GM19193 (cell line): ENCODE results near the gene FMN1.

Source experiments
- POLR2A ChIP-seq: IDR thresholded peaks from 4 replicates; pipeline ENCODE4 v1.6.1; 2011; ENCODE audit not compliant: insufficient read depth, insufficient read length; ENCODE audit errors: extremely low read depth

The FMN1 gene

DNA sequence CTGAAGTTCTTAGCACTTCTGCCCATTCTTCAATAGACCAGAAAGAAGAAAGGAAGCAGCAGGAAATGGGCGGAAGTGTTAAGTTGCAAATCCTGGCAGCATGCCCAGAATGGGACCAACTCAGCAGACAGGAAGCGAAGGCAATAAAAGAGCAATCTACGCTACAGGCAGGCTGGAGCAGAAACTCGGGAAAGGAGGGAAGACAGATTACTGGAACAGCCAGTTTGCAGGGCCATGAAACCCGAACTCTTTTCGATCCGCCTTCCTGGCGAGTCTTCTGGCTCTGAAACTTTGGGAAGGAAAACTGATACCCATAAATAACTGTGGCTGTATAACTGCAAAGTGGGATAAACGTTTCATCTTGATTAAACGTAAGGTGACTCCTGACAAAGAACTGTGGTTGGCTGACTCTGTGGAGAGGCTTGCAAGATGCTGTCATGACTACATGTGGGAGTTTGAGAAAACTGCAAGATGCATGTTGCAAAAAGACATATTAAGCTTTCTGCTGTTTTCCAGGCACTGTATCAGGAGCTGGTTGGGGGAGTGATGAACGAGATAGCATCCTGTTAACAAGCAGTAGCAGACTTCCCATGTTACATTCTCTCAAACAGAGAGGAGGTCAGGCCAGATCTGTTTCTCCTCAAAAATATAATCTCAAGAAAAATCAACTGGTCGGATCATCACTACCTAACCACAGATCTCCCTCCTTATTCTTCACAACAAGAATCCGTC, 67.8 kb downstream of the FMN1 start:
- no peak for TF ChIP-seq POLR2A

DNA sequence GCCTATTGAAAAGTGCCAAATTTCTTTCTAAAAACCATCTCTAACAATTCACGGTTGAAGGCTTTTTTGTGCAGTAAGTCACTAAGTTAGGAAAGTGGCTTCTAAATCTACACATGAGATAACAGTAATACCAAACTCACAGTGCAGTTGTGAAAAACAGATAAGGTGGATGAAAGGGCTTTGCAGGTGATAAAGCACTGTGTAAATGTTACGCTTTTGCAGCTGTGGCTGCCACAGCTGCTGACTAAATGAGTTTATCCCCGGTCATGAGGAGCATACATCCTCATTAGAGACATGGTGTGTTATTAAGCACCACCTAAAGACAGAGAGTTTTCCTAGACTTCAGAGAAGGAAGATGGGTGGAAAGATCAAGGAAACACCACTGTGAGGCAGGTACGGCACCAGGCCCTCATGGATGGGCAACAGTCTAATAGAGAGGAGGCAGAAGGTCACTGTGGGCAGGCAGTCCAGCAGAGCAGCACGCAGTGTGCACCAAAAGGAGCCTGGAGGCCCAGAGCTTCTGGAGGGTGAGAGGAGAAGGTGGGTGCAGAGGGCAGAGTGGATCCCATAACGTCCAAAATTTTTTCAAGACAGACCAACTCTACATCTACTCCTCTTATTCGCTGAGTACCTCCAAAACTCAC, 68.5 kb downstream of the FMN1 start:
- TF ChIP-seq POLR2A, result no peak

DNA sequence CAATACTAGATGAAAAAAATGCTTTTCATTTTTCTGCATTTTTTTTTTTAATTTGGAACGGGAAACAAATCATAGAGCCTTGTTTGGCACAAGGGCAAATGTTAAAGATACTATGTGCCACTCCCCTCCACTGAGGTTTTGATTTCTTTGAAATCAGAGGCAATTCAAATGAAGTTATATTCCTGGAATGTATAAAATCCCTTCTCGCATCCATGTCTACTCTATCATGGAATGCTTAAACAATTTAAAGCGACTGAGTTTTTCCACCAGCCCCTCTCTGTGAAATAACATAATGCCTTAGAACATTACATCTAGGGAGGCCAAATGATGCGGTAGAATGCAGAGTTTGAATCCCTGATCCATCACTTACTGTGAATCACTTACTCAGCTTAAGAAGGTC, 69.7 kb downstream of the FMN1 start:
- no peak for TF ChIP-seq POLR2A

DNA sequence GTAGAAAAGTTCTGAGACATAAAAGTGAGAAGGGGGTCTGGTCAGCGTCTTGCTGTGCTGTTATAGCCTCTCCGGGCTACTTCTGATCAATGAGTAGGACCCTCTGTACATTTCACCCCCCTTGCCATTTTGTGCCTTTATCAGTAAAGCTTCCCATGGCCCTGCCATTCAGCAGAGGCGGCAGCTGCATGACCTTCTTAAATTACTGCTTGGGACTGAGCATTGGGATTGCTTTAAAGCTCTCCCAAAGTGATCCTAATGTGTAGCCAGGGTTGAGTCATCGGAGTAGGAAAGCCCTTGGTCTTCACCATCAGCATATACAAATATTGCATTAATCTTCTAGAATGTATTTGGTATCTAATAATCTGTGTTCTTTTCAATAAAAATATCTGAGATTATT, 70.2 kb downstream of the FMN1 start:
- no peak for TF ChIP-seq POLR2A

DNA sequence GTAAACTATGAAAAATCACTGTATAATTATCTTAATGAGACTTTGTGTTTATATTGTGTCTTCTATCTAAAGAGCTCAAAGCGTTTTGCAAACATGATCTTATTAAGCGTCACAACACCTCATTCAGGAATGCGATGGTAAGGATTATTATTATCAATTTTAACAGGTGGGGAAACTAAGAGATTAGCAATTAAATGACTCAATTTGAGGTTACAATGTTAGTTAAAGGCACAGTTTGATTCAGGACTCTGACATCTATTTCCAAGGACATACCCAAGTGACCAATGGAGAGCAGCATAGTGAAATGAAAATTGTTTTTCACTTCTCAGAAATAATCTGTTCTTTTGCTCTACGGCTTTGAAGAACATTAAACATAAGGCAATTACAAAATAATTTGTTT, 74.6 kb downstream of the FMN1 start:
- TF ChIP-seq POLR2A, result no peak

DNA sequence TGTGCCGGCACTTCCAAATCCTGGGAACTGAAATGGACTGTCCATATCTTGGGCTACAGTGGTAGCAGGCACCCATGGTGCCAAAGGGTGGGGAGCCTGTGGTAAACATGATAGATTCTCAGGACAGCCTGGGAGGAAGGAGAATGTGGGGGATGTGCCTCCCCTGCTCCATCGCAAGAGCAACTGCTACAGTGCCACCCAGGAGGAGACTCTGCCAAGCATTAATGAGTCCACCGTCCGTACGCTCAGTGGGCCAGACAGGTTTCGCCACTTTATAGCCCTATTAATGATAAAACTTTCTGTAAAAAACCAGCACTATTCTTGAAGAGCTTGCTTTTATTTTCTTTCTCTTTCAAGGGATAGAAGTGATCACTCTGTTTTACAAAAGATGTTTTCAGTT, 75.2 kb downstream of the FMN1 start:
- no peak for TF ChIP-seq POLR2A

DNA sequence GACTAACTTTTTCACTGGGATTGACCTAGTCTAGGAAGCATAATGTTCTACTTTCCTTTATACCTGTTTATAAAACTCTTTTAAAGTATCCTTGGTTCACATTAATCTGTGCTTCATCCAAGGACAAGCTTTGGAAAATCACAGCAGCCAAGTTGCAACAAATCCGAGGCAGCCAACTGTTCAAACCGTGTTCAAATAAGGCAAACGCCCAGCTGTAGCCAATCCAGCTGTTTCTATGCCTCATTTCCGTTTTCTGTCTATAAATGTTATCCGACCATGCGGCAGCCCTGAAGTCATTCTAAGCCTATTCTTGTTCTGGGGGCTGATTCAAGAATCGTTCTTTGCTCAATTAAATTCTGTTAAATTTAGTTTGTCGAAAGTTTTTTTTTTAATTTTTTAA, 78.3 kb downstream of the FMN1 start:
- TF ChIP-seq POLR2A, result no peak

DNA sequence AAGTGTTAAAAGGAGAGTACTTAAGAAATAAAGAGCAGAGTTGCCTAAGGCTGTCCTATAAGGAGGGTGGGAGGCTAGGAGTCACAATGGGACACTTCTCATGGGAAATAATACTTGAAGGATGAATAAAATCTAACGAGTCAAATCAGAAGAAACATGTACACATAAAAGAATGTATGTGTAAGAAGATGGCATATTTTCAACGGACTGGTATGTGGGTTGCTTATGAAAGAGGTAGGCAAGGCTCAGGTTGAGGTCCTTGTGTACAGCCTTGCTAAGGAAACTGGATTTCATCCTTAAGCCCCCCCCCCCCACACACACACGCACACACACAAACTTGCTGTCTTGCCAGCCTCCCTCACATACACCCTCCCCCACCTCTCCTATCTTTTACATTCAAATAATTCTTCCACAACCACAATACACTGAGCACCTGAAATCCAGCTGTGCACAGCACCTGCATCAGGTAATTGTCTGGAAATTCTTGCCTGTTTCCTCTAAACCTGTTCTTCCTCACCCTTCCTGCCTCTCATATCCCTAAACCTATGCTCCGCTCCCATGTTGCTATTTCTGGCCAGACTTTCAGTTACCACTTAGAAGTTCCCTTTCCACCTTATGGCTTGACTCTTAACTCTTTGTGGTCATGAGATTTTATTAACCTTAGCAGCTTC, 79.2 kb downstream of the FMN1 start:
- TF ChIP-seq POLR2A, result no peak

DNA sequence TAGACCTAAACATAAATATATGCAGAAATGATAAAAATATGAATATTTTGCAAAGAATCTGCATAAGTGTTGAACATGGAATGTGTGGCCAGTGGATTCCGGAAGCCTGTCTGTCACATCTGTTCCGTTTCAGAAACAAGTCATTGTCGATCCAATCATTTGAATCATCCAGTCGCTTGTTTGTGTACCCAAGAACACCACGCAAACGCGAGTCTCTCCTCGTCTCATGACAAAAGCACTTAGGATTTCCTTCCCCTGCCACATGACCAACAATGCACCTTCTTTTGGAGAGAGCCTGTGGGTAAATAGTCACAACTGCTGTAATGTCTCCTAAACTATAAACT, 80.2 kb downstream of the FMN1 start:
- TF ChIP-seq POLR2A, result no peak

DNA sequence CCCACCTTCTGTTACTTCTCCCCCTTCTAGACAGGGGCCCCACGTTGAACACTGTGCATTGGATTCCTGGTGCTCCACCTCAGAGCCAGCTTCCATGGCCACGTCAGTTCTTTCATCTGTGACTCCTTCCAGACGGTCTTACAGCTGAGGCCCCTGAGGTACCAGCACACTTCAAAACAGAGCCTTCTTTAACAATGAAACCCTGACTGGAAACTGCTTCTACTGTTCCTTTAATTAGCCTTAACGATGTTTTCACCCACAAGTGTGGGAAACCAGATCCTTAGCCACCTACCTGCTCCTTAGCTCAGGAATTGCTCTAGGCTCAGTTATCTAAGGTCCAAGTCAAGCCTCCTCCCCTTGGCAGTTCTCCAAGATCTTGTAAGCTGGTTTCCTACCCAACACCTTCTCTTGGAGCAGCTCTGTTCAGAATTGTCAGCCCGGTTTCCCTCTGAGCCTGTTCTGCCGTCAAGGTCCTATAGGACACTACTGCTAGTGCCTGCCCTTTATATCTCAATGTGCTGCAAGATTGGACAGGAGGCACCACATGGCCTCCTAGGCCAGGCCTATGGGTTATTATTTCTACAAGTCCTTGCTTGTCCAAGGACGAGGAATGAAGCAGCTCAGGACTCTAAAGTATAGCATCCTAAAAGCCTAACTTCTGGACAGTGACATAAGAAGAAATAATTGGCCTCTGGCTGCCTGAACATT, 80.7 kb downstream of the FMN1 start:
- TF ChIP-seq POLR2A, result no peak

DNA sequence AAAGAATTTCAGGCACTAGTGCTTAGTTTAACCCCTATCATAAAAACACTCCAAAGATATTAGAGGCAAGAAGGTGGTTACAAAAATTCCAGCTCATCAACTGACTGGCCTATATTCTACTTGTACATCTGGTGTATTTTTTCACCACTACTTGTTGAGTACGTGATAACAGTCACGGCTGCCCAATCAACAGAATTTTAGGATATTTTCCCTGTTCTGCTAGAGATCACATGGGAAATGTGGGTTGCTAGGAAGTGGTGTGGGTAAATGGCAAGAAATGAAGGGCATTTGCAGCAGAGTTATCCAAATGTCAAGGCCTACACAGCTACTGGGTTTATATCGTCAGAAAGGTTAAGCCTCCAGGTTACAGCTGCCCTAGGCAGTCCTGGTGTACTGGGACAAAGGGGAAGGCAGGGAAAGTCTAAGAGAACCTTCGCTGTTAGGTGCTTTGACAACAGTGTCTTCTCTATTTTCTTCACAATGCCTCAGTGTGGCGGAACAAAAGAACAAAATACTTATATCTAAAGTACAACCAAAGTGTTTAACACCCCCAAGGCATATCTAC, 81.9 kb downstream of the FMN1 start:
- no peak for TF ChIP-seq POLR2A

DNA sequence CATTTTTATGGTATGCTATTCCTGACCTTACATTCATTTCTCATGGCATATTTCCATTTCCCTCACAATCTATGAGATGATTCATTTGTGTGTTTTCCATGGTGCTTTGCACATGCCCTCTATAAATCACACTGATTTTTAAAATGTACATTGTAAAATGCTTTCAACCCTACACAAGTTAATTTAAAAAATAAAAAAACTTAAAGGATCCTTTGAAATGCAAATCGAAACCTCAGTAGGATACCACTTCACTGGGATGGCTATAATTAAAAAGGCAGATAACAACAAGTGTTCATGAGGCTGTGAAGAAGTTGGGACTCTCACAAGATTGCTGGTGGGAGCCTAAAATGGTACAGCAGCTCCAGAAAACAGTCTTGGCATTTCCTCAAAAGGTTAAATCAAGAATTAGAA, 83.5 kb downstream of the FMN1 start:
- TF ChIP-seq POLR2A, result no peak

DNA sequence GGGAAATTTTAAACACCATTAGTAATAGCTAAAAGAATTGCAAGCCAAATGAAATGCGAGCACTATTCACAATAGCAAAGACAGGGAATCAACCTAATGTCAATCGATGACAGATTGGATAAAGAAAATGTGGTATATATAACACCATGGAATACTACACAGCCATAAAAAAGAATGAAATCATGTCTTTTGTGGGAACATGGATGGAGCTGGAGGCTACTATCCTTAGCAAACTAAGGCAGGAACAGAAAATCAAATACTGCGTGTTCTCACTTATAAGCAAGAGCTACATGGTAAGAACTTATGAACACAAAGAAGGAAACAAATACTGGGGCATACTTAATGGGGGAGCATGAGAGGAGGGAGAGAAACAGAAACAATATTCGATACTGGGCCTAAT, 85.2 kb downstream of the FMN1 start:
- no peak for TF ChIP-seq POLR2A

DNA sequence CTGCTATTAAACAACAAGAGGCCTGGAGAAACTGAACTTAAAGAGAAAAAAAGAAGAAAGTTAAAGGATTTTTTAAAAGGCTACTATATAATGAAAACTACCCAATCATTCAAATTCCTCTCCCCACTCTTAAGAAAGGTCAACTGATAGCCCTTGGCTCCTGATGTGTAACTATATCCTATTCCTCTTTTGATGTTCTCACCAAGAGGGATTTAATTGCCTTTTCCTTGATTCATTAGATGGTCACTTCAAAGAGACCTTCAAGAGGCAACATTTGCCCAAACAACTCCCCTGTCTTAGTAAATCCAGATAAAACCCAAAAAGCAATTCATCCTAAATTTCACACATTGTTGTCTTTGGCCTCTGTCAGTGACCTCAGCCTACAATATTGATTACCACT, 86.0 kb downstream of the FMN1 start:
- TF ChIP-seq POLR2A, result no peak

DNA sequence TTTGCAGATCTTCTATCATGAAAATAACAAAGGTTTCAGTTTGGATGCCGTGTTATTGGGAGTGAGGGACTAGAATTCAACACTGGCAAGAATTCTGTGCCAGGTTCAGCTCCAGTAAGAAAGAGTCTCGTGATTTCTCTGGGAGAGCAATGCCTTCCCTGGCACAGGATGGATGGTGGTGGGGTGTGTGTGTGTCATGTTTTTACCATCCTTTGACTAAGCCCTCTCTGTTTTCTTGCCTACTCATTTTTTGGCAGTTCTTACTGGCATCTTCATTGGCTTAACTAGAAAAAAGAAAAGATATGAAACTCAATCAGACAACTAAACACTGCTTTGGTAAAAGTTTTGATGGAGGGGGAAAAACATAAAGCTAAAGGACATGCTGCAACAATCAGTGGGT, 86.6 kb downstream of the FMN1 start:
- TF ChIP-seq POLR2A, result no peak
